NOMO-1 treated with dmso at 0.1 percent for 144 hours (cell line): ENCODE results near the gene C2CD4A.

Experiments
- DNase-seq: peaks from one replicate; lab custom pipeline; 2025; ENCODE audit not compliant: unreplicated experiment; lab: John Stamatoyannopoulos, UW

The C2CD4A gene

DNA sequence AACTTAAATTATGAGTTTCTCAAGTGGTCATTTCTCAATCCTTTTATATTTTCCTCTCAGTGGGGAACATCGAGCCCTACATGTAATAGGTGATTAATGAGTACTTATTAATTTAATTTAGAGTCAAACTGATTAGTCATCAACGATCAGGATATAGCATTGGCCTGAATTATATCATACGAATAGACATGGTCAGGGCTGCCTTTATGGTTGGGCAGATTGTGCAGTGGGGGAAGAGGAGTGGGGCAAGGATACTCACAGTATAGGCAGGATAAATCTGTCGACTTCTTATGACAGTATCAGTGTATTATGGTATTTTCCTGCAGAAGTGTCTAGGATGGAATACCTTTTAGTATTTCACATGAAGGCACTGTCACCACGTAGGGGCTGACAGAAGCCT is 27.0 kb downstream of the C2CD4A start:
- DNase-seq = no peak

DNA sequence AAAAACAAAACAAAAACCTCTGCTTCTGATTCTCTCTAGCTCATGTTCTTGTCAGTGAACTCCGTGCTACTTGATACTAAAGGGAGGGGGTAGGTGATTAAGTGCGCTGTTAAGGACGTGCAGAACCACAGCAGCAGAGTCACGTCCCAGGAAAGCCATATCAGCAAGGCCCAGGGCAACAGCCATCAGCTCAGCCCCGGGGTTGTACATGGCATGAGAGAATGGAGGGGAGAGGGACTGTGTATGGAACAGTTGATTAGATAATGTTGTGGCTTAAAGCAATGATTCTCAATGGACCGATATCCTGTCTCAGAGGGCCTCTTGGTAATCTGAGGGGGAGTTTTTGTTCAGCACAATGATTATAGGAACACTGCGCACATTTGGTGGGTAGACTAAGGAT is 27.6 kb downstream of the C2CD4A start:
- DNase-seq = no peak

DNA sequence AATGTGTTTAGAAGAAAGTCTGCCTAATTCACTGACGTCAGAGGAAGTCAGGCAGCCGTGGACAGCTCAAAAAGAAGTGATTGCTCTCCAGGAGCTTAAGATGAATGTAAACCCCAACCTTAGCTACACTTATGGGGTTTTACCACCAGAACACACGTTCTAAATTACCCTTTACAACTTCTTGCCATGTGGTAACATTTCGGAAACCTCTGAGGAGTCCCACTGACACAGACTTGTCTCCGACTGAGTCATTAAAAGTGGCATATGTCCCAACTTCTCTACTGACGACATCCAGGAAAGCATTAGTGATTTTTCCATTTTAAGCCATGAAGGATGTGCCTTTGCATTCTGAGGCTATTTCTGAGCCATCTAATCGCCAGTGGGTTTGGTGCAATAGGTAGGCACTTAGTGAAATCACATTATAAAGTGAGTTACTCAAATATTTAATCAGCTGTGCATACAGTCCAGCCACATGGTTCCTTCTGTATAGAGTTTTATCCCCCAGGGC is 32.4 kb downstream of the C2CD4A start:
- peak; percentile 45 for DNase-seq

DNA sequence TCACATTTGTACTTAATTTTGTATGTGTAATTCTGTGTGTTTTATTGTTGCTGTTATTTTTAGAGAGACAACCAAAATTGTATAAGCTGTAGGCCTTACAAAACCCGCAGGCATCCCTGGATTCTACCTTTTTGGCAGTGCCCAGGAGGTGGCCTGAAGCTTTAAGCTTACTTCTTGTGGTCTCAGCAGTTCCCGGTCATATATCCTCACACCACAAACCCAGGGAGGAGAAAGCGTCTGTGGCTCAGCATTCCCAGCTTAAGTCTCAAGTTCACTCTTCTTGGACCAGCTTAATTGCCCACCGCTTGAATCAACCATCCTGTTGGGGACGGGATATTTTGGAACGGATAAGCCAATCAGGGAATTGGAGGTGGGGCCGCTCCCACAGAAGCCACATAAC is 36.7 kb downstream of the C2CD4A start:
- no peak for DNase-seq

DNA sequence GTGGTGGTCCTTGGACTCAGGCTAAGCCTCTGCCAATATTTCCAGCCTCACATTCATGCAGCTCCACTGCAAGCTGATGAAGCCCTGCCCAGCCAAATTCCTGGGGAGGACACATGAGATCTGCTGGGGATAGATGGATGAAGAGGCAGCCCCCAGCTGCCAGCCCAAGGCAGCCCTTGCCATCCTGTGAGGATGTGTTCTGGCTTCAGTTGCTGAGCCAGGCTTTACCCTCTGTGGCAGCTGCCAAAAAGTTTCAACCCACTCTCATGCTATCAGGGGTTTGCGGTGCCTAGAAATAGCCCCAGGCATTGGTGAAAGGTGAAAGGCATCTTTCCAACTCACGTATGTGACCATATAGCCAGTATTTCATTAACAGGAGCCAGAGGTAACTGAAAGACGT is 37.6 kb downstream of the C2CD4A start:
- DNase-seq = no peak

DNA sequence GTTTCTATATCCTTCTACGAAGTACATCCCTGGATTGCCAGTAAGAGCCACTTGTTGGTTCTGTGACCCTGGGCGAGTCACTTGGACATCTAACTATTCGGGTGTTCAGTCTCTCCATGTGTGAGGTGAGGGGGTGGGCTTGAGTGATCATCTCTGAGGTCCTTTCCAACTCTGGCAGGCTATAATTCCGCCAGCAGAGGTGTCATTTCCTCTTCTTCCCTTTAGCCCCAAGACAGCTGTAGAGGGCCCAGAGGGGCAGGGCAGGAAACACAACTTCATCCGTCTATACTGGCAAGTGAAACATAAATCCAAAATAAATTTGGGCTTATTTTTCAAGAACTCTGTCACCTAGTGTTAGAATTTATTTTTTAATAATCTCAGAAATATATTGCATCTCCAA is 38.1 kb downstream of the C2CD4A start:
- no peak for DNase-seq

DNA sequence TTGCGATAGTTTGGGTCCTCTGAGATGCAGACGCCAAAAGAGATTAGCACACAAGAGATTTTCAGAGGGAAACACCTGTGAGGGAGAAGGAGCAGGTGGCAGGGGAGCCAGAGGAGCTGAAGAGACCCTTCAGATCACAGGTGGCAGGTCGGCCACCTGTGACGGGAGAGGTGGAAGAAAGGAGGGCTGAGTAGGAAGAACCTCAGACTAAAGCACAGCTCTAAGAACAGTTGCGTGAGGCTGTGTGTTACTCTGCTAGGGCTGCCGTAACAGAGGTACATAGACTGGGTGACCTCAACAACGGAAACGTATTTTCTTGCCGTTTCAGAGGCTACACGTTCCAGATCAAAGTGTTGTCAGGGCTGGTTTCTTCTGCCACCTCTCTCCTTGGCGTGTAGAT is 38.5 kb downstream of the C2CD4A start:
- no peak for DNase-seq

DNA sequence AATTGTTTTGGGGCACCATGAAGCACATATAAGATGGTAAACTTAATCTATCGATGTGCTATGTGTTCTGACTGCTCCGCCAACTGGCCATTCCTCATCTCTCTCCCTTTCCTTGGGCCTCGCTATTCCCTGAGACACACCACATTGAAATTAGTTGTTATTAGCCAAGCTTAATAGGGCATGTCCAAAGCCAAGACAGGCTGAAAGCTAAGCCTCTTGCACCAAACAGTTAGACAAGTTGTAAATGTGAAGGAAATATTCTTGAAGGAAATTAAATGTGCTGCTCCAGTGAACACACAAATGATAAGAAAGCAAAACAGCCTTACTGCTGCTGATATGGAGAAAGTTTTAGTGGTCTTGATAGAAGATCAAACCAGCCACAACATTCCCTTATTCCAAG is 39.3 kb downstream of the C2CD4A start:
- no peak for DNase-seq

DNA sequence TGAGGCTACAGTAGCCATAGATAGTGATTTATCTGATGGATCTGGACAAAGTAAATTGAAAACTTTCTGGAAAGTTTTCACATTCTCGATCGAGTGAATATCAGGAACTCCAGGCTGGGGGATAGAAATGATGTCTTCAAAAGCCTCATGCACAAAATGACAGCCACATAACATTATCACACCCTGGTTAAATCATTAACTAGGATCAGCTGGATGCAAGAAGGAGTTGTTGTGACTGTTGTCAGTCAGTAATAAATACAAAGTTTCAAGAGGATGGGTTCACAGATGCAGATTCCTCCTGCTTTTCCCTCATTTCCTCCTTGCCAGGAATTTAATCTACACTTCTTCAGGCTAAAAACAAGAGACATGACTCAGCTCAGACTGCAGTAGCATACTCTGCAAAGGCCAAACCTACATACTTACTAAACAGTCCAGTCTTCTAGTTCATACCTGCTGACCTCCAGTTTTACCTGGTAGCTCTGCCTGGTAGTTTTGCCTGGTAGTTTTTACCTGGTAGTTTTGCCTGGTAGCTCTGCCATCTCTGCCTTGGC is 40.9 kb downstream of the C2CD4A start:
- DNase-seq = no peak

DNA sequence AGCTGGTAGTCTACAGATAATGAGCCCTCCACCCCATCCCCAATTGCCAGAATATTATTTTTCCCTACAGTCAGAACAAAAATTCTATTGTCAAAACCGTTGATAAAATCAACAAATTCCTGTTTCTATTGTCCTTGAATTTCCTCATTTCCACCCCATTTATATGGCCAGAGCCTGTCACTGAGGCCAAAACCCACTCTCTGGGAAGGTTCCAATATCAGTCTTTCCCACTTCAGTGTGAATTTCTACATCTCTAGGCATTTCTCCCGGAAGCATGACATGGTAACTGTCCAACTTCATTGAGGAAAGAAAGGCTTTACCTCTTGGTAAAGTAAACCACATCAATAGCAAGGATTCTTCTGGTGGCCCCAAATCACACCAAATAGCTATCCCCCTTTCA is 41.6 kb downstream of the C2CD4A start:
- no peak for DNase-seq

DNA sequence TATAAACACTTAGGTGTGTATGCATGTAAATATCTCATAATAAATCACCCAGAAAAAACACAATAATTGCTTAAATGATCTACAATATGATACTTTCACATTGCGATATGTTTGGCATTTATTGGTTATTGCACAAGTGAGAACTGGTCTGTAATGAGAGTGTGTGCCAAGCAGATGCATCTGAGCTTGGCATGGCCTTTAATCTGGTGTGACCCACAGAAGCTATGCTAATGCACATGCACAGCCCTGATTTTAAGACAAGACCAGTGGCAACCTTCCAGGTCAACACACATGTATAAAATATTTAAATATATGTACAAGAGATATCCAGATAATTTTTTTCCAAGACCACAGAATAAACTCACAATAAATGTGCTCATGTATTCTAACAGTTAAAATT is 42.7 kb downstream of the C2CD4A start:
- no peak for DNase-seq

DNA sequence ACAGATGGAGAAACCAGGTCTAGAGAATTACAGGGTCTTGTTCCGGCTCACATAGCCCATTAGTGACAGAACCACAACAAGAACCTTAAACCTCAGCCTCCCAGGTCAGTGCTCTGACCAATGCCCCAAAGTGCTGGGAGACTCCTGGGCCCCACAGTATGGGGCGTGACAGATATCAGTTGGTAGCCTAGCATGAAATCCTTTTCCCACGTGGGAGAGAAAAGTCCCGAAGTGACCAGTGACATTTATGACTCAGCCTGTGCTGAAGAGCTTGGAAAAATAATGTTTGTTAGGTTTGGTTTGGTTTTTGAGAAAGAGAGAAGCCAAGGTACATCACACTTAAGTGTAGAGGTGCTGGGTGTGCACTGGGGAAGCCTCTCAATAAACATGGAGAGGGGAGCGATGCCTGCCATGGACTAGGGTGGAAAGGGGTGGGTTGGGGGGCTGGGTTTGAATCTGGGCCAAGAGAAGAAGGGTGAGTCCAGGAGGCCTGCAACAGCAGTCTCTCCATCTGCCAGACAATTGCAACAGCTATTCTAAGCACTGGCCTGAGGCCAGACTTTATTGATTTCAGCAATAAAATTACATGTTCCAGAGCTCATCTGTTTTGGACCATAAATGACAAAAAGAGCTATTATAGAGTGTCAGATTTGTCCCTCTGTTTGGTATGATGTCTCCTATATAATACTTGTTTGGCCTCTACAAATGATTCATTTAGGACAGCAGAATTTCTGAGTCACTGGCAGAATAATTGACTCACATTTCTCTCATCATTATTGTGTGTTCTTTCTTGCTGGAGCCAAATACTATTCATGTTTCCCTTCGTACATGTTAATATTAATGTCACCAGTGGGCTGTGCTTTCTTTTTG is 43.4 kb downstream of the C2CD4A start:
- no peak for DNase-seq

DNA sequence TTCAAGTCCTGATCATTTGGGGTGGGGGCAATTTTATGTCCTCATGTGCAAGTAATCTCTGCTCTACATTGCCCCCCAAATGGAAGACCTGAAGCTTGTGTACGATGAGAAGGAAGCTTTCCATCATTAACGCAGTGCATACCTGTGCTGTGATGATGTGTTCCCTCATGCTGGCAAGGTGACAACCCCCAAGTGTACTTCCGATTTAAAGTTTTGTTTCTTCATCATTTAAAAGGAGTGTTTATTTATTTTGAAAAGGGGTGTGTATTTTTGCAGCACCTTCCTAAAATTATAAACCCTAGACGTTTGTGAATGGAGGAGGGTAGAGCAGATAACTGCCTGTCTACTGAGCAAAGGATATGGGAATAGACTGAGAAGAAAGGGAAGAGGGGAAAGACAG is 45.3 kb downstream of the C2CD4A start:
- no peak for DNase-seq

DNA sequence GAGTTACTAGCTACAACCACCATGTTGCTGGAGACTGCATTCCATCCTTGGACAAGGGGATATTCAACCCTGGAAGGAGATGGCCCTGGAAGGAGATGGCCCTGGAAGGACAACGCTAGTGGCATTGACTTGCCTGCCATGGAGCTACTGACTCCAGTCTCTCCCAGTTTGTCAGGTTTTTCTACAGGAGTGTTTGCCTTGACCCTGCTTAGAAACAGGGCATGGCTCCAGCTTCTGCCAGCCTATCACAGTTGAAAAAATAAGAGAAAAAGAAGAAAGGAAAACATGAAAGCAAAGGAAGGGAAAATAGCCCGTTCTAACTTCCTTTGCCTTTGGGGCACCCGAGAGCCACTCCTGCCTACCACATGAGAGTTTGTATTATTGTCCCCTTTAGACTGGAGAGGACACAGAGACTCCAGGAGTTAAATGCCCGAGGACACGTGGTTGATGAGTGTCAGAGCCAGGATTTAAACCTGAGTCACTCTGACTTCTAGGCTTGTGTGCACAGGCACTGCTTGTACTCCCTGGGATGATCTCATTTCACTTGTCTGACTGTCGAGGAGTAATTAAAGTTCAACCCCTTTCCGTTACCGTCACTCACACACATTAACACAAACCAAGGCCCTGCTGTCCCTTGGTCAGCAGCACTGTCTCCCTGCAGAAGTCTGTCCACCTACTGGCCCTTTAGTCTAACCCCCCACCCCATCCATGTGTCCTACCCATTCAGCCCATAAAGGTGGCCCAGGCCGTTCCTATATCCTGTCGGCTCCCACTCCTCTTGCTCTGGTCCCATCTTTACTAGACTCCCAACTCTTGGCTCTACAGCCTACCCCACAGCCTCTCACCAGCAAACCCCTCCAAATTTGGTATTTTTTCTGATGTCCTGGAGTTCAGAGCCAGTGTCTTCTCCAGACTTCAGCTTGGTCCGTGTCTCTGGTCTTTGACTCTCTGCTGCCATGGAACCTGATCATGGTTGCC is 46.1 kb downstream of the C2CD4A start:
- DNase-seq = no peak

DNA sequence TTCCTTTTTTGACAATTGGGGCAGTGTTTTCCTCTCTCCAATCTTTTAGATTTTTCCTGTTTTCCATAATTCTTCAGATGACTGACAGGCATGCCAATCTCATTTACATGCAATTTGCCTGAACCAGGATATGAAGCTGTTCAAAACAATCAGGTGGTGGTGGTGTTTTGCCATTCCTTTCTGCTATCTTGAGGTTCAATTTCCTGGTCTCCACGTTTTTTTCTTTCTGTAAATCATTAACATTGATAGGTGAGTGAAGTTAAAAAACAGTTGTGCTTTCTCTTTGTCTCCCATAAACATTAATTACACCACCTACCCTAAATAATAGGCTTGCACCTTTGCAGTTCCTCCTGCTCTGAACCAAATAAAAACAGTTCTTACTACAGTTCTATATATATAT is 49.1 kb downstream of the C2CD4A start:
- no peak for DNase-seq

DNA sequence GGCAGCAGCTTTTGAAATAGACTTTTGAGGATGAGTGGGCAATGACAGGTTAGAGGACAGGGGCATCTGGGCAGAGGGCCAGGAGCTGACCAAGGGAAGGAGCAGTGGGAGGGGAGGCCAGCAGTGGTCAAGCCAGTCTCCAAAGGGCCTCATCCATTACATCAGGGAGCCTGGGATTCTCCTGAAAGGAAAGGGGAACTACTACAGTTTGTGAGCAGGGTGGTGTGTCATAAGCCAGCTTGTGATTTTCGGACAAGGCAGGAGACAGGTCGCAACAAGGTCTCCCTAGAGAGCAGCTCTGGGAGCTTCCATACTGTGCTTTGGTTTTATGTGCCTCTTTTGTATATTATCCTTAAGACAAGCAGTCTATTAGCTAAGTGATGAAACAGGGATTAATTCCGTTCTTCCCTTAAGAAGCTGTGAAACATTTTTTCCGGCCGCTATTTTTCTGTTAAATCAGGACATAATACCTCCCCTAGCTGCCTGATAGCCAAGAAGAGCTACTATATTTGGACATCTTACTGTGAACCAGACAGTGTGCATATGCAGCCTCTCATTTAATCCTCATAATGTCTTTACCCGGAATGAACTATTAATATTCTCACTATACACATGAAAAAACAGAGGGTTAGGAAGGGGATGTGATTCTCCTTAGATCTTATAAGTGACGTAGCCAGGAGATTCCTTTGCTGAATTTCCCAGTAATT is 51.9 kb downstream of the C2CD4A start:
- DNase-seq = no peak

DNA sequence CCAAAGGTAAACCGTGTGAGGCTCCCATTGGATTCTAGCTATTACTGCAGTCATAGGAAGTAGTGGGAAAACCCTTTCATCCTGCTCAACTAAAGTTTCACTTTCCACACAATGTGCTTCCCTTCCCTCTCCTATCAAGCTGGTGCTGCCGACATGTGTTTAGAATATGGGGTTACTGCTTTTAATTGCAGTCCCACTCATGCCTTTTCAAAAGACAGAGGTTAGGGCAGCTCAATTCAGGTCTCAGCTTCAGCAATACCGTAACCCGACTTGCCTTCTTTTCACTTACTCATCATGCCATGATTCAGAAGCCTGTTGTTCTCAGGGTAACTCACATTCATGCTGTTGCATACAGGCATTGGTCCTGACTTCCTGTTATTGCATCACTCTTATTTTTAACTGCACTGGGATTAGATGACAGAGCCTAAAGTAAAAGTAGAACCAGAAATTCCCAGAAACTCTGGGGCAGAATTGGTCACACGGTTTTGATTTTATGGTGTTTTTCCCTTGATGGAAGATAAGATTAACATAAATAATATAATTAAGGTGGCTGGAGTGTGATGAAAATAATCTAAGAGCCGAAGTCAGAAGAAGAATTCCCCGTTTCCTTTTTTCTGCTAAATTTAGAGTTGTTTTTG is 52.6 kb downstream of the C2CD4A start:
- peak; percentile 28 for DNase-seq

DNA sequence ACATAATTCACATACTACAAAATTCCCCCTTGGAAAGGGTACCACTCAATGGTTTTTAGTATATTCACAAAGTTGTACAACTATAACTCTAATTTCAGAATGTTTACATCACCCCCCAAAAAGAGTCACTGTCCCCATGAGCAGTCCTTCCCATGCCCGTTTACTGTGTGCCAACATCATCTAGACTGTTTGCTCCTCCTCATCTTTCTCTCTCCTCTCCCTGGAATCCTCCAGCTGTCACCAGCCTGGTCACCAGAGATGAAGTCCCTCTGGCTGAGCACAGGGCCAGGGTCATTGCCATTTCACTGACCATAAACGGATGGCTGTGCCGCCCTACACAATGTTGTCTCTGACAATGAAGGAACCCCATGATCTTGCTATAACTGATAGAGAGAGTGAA is 53.1 kb downstream of the C2CD4A start:
- DNase-seq = no peak
